ENCODE measurements around the gene ENO4.

Gene ENO4

DNA sequence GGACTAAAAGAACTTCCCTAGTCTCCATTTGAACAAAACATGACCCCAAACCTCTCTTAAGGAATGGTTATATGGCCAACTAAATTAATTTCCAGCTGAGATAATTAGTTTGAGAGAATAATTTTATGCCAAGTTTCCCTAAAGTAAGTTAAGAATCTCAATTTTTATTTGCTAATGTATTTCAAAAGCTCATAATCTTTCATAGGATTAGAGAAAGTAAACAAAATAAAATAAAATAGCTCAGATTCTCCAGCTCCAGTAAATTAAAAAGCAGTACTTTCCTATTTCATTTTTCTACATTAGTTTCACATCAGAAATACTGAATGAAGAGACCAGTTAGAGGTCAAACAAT lies 44.4 kb downstream of the ENO4 start:
- in situ Hi-C loops (cut with MboI; ENCODE audit: low sequenced_read_pairs, unreplicated experiment): no loop called here
- TF ChIP-seq, protein P1, sequence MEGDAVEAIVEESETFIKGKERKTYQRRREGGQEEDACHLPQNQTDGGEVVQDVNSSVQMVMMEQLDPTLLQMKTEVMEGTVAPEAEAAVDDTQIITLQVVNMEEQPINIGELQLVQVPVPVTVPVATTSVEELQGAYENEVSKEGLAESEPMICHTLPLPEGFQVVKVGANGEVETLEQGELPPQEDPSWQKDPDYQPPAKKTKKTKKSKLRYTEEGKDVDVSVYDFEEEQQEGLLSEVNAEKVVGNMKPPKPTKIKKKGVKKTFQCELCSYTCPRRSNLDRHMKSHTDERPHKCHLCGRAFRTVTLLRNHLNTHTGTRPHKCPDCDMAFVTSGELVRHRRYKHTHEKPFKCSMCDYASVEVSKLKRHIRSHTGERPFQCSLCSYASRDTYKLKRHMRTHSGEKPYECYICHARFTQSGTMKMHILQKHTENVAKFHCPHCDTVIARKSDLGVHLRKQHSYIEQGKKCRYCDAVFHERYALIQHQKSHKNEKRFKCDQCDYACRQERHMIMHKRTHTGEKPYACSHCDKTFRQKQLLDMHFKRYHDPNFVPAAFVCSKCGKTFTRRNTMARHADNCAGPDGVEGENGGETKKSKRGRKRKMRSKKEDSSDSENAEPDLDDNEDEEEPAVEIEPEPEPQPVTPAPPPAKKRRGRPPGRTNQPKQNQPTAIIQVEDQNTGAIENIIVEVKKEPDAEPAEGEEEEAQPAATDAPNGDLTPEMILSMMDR (IDR thresholded peaks at IDR 0.05; ENCODE audit: borderline replicate concordance, control extremely low read depth, extremely low read depth, insufficient read depth, missing control alignments): no peak
- DNase-seq (ENCODE audit: low spot score): no peak

DNA sequence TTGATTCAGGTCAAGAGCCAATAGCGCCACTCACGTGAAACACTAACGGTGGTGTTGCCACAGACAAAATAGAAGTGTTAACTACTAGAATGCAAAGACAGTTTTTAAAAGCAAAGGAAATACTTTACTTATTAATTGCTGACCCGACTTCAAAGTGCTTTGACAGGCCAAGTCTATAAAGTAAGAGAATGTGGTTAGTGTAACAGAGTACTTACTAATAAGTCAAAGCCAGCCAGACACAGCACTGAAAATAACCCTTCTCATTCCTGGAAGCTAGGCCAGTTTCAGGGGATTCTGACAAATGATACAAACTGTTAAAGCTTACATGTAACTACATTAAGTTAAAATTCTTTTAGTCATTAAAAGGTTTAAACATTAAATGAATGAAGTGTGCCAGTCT lies 50.3 kb downstream of the ENO4 start:
- no peak for DNase-seq (ENCODE audit: low spot score)
- in situ Hi-C loops (cut with MboI; ENCODE audit: low sequenced_read_pairs, unreplicated experiment): no loop called here

DNA sequence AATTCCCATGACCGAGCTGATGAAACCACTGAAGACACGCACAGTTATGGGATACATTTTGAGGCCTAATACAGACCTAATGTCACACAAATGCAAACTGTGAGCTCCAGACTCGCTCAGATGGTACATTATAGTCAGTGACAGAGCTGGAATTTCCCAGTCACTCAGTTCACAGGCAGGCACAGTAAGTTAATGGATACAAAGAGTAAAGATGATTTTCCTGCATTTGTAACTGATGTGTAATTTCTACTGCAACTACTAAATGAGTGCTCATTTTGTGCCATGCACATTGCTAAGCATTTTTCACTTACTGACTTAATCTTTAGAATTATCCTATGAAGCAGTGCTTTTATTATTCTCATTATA lies 56.5 kb downstream of the ENO4 start:
- TF ChIP-seq, protein P1 (IDR thresholded peaks at IDR 0.05; ENCODE audit: borderline replicate concordance, control extremely low read depth, extremely low read depth, insufficient read depth, missing control alignments): no peak
- DNase-seq (ENCODE audit: low spot score): no peak
- in situ Hi-C loops (cut with MboI; ENCODE audit: low sequenced_read_pairs, unreplicated experiment): no loop called here

More for the DNA sequence above, 50.3 kb downstream of the ENO4 start:
- TF ChIP-seq, protein P1 (IDR thresholded peaks at IDR 0.05; ENCODE audit: borderline replicate concordance, control extremely low read depth, extremely low read depth, insufficient read depth, missing control alignments): no peak

DNA sequence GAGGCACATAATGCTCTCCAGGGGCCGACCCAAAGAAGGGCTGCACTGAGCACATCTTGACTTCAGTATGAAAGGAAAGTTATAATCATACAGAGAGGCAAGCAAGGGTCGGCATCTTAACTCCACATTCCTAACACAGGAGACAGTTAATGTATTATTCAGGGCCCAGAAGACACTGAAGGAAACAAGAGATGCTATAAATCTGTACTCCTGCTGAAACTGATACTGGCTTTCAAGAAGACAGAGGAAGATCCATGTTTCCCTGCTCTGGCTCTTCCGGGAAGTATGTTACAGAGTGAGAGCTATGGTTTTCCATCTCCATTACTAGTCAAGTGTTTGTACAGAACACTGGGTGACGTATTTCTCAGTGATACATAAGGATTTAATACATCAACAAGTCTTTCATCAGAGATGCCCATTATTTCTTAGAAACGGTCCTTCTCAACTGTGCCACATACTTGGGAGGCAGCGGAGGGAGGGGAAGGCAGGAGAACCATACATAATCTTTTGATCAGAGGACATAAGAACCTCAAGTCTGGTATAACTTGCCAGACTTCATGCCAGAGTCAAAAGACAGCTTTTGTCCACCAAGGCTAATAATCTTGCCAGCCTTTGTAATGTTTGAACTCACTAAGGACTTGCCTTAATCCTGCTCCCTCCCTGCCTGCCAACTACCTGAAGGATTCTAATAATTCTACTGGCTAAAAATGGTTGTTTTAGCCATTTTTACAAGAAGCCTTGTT lies 58.1 kb downstream of the ENO4 start:
- TF ChIP-seq, protein P1 (IDR thresholded peaks at IDR 0.05; ENCODE audit: borderline replicate concordance, control extremely low read depth, extremely low read depth, insufficient read depth, missing control alignments): no peak
- DNase-seq (ENCODE audit: low spot score): no peak
- in situ Hi-C loops (cut with MboI; ENCODE audit: low sequenced_read_pairs, unreplicated experiment): no loop called here

DNA sequence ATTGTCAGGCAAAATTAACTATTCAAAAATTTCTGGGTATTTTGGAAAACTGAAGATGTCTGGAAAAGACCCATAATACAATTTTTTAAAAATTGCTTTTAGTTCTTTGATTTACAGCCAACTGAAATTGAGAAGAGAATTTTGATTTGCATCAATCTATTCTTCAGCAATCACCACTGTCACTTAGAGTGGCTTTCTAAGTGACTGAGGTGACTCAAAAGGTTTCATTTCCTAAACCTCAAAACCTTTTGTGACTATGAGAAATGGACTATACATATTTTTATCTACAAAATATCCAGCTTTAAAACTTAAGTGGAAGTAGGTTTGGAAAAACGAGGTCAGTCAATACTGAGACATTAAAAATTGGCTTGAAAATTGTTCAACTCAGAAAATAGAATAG lies 60.0 kb downstream of the ENO4 start:
- in situ Hi-C loops (cut with MboI; ENCODE audit: low sequenced_read_pairs, unreplicated experiment): no loop called here
- DNase-seq (ENCODE audit: low spot score): no peak
- TF ChIP-seq, protein P1 (IDR thresholded peaks at IDR 0.05; ENCODE audit: borderline replicate concordance, control extremely low read depth, extremely low read depth, insufficient read depth, missing control alignments): no peak

DNA sequence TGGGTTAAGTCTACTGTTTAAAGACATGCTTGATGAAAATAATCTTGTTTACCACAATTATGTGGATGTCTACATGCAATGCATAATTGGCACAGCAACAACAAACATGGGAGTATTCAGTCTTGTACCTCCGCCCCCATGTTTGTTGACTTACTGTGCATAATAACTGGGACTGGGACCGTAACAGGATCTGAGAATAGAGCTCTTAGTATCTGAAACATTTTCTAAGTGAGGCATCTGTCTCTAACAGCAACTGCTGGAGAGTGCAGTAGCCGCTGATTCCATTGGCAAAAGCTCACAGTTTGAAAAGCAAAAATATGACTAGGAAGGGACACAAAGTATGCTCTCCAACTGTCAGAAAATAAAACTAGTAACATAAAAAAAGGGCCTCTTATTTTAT lies 61.6 kb downstream of the ENO4 start:
- TF ChIP-seq, protein P1 (IDR thresholded peaks at IDR 0.05; ENCODE audit: borderline replicate concordance, control extremely low read depth, extremely low read depth, insufficient read depth, missing control alignments): no peak
- DNase-seq (ENCODE audit: low spot score): no peak
- in situ Hi-C loops (cut with MboI; ENCODE audit: low sequenced_read_pairs, unreplicated experiment): no loop called here

Data from GM13976 (cell line).